GM12872 (cell line): ENCODE measurements around the gene SLC18A2.

Experiments used
- TF ChIP-seq, protein P1 (sequence below): IDR thresholded peaks from 3 replicates; pipeline ENCODE4 v1.5.1; 2011; ENCODE audit warnings: low read depth, mild to moderate bottlenecking, low read length, moderate library complexity; ENCODE audit not compliant: insufficient read depth

The SLC18A2 gene

DNA sequence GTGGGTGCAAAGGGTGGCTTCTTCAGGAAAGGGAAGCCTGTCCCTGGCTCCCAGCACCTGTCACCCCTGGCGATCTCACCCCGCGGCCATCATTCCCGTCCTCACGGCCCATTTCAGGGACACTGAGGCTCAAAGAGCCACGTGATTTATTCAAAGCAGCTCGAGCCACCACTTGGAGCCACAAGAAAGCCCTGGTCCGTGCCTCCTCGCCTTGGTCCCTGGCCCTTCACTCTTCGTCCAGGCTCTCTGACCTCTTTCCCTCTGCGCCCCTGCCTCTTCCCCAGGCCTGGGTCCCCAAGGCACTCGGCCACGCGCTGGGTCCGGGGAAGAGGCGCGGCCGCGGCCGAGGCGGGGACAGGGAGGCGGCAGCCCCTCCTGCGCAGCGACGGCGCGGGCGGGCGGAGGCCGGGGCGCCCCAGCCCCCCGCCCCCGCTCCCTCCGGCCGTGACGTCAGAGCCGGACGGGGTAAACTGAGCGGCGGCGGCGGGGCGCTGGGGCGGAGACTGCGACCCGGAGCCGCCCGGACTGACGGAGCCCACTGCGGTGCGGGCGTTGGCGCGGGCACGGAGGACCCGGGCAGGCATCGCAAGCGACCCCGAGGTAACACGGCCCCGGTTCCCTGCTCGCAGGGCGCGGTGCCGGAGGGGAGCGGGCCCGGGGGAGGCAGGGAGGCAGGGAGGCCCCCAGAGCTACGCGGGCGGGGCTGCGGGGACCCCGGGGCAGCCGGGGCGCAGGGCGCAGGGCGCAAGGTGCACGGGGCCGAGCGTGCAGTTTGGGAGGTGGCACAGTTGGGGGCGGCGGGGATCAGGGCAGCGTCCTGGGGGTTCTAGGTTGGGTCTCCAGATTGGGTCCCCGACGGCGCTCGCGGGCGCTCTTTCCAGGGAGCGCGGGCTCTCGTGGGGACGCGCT is at the start of gene SLC18A2:
Gene SLC18A2 (plus strand): TSS at position 494 of the 909 bp plus-strand sequence. CDS start 580 bp downstream, outside the sequence.
- TF ChIP-seq, protein P1, sequence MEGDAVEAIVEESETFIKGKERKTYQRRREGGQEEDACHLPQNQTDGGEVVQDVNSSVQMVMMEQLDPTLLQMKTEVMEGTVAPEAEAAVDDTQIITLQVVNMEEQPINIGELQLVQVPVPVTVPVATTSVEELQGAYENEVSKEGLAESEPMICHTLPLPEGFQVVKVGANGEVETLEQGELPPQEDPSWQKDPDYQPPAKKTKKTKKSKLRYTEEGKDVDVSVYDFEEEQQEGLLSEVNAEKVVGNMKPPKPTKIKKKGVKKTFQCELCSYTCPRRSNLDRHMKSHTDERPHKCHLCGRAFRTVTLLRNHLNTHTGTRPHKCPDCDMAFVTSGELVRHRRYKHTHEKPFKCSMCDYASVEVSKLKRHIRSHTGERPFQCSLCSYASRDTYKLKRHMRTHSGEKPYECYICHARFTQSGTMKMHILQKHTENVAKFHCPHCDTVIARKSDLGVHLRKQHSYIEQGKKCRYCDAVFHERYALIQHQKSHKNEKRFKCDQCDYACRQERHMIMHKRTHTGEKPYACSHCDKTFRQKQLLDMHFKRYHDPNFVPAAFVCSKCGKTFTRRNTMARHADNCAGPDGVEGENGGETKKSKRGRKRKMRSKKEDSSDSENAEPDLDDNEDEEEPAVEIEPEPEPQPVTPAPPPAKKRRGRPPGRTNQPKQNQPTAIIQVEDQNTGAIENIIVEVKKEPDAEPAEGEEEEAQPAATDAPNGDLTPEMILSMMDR = no peak

- TF ChIP-seq, protein P1 = no peak
Observed at GRCh38 chr10:117197189-117197588, 43.7 kb upstream of the SLC18A2 start, which contains the start of gene KCNK18. KCNK18 (plus strand) TSS chr10:117197489; CDS start chr10:117197489, 0 bp downstream.

DNA sequence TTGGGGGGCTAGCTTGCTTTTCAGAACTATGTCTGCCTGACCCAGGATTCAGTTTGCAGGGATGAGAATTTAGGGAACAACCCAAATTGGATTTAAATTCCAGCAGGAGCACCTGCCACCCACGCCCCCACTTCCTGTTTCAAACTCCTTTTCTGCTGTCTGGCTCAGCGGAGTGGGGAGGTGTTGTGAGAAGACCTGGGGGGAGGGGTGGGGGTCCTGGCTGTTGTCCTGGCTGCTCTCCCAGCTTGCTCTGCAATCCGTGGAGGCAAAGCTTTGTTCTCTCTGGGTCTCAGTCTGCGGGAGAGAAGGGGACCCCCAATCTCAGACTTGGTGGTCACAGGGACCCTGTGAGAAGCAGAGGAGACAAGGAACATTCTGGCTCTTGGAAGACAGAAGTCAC is 42.8 kb upstream of the SLC18A2 start:
- TF ChIP-seq, protein P1 = no peak

- TF ChIP-seq, protein P1 = no peak
Observed at GRCh38 chr10:117201826-117202225, 39.1 kb upstream of the SLC18A2 start.

GRCh38 chr10:117204316-117204715 is 36.6 kb upstream of the SLC18A2 start:
- TF ChIP-seq, protein P1 = no peak

DNA sequence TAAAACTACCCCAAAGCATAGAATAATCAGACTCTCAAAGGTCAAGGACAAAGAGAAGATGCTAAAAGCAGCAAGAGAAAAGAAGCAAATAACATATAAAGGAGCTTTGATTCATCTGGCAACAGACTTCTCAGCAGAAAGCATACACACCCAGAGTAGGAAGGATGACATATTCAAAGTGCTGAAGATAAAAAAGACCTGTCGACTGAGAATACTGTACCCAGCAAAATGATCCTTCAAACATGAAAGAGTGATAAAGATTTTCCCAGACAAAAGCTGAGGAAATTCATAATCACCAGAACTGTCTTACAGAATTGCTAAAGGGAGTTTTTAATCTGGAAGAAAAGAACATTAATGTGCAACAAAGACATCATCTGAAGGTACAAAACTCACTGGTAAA is 28.7 kb upstream of the SLC18A2 start:
- TF ChIP-seq, protein P1 = no peak

GRCh38 chr10:117214401-117214800 is 26.5 kb upstream of the SLC18A2 start:
- TF ChIP-seq, protein P1 = no peak
